Measurements from ENCODE around the gene TUSC2. TPM values are rescaled to one million over a fixed set of nuclear protein-coding genes. Genes with fewer than 3 reads are reported as not detected.

Gene TUSC2
- total and polyA plus RNA-seq, 9 of the 15 experiments (the other 6 are each of a cell fraction or from before 2014, with no cell fraction given) = 2.8 to 67.5 (median 25.8) TPM

DNA sequence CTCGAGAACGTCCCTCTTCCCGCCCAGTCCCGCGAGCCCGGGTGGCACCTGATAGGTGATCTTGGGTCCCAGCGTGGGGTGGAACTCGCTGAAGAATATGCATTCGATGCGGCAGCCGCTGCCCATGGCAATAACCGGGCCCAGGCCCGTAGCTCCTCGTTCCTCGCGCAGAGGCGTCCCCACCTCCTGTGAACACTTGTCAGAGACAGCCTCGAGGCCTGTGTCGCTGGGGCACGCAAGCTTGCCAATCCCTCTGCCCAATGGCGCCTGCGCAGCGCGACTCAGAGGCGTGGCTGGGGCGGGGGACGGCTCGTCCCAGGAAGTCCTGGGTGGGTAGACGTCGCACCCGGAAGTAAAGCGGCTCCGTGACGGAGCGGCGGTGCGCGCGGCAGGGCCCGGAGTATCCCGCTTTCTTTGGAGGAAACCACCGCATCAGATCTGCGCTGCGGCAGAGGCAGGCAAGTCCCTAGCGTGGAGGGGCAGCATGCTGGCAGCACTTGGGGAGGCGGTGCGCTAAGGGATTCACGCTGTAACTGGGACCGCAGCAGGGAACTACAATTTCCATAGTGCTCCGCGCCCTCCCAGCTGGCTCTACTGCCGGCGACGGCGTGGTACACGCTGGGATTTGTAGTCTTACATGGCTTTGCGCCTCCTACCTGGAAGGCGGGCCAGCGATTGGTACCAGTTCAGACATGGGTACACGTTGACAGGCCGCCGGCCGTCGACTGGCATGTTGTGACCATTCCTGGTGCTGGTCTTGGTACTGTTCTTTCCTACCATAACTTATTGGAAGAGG is 22.7 kb upstream of the TUSC2 start, which contains the start of the genes CYB561D2 and NPRL2 (continued):
- TF ChIP-seq, protein P1, sequence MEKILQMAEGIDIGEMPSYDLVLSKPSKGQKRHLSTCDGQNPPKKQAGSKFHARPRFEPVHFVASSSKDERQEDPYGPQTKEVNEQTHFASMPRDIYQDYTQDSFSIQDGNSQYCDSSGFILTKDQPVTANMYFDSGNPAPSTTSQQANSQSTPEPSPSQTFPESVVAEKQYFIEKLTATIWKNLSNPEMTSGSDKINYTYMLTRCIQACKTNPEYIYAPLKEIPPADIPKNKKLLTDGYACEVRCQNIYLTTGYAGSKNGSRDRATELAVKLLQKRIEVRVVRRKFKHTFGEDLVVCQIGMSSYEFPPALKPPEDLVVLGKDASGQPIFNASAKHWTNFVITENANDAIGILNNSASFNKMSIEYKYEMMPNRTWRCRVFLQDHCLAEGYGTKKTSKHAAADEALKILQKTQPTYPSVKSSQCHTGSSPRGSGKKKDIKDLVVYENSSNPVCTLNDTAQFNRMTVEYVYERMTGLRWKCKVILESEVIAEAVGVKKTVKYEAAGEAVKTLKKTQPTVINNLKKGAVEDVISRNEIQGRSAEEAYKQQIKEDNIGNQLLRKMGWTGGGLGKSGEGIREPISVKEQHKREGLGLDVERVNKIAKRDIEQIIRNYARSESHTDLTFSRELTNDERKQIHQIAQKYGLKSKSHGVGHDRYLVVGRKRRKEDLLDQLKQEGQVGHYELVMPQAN (IDR thresholded peaks at IDR 0.05; ENCODE audit: borderline replicate concordance) = peak; percentile 81; the same call in 1 of the 2 replicates
- TF ChIP-seq, protein P2, sequence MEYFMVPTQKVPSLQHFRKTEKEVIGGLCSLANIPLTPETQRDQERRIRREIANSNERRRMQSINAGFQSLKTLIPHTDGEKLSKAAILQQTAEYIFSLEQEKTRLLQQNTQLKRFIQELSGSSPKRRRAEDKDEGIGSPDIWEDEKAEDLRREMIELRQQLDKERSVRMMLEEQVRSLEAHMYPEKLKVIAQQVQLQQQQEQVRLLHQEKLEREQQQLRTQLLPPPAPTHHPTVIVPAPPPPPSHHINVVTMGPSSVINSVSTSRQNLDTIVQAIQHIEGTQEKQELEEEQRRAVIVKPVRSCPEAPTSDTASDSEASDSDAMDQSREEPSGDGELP (CRISPR knock-in tag; IDR thresholded peaks at IDR 0.05; ENCODE audit: borderline replicate concordance) = peak; percentile 97
- peak; percentile 13; the same call in 1 of the 2 replicates for TF ChIP-seq CTBP1 (IDR thresholded peaks at IDR 0.05; ENCODE audit: borderline replicate concordance)
- TF ChIP-seq XRCC5 (IDR thresholded peaks at IDR 0.05; ENCODE audit: low read depth, low read length) = no peak
- TF ChIP-seq, protein P3, sequence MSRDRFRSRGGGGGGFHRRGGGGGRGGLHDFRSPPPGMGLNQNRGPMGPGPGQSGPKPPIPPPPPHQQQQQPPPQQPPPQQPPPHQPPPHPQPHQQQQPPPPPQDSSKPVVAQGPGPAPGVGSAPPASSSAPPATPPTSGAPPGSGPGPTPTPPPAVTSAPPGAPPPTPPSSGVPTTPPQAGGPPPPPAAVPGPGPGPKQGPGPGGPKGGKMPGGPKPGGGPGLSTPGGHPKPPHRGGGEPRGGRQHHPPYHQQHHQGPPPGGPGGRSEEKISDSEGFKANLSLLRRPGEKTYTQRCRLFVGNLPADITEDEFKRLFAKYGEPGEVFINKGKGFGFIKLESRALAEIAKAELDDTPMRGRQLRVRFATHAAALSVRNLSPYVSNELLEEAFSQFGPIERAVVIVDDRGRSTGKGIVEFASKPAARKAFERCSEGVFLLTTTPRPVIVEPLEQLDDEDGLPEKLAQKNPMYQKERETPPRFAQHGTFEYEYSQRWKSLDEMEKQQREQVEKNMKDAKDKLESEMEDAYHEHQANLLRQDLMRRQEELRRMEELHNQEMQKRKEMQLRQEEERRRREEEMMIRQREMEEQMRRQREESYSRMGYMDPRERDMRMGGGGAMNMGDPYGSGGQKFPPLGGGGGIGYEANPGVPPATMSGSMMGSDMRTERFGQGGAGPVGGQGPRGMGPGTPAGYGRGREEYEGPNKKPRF (IDR thresholded peaks at IDR 0.05; ENCODE audit: low read depth, low read length) = no peak
- no peak for TF ChIP-seq ARHGAP35 (IDR thresholded peaks at IDR 0.05; ENCODE audit: partially characterized antibody)
- peak; percentile 79; the same call in 1 of the 2 replicates for TF ChIP-seq ELF4 (CRISPR knock-in tag; IDR thresholded peaks at IDR 0.05)
- peak; percentile 86 for TF ChIP-seq PHF8 (IDR thresholded peaks at IDR 0.05; ENCODE audit: borderline replicate concordance, low read length)
- TF ChIP-seq HDAC3 (IDR thresholded peaks at IDR 0.05; ENCODE audit: borderline replicate concordance, partially characterized antibody) = no peak
- peak; percentile 70 for TF ChIP-seq SUPT5H (IDR thresholded peaks at IDR 0.05)
- TF ChIP-seq PHF21A (IDR thresholded peaks at IDR 0.05; ENCODE audit: borderline replicate concordance, low read depth) = no peak
- TF ChIP-seq, protein P4, sequence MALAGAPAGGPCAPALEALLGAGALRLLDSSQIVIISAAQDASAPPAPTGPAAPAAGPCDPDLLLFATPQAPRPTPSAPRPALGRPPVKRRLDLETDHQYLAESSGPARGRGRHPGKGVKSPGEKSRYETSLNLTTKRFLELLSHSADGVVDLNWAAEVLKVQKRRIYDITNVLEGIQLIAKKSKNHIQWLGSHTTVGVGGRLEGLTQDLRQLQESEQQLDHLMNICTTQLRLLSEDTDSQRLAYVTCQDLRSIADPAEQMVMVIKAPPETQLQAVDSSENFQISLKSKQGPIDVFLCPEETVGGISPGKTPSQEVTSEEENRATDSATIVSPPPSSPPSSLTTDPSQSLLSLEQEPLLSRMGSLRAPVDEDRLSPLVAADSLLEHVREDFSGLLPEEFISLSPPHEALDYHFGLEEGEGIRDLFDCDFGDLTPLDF (CRISPR knock-in tag; IDR thresholded peaks at IDR 0.05) = no peak
- TF ChIP-seq MAFF (IDR thresholded peaks at IDR 0.05; ENCODE audit: low read length) = no peak
- peak; percentile 83; the same call in 1 of the 2 replicates for TF ChIP-seq CBFB (CRISPR knock-in tag; IDR thresholded peaks at IDR 0.05)
- TF ChIP-seq BACH1 (tag; IDR thresholded peaks at IDR 0.05) = 0 out of 2 replicates have a peak, but pooled peaks have one; percentile 33
- no peak for TF ChIP-seq EHMT2 (IDR thresholded peaks at IDR 0.05)
- TF ChIP-seq MED1 (CRISPR knock-in tag; IDR thresholded peaks at IDR 0.05; ENCODE audit: borderline replicate concordance) = no peak
- TF ChIP-seq SAP30 (IDR thresholded peaks at IDR 0.05; ENCODE audit: borderline replicate concordance, insufficient read depth, low read depth, low read length, poor library complexity, severe bottlenecking) = peak; percentile 84
- no peak for TF ChIP-seq SRSF3 (IDR thresholded peaks at IDR 0.05; ENCODE audit: insufficient read depth, low read length)
- peak; percentile 86 for TF ChIP-seq POLR2G (IDR thresholded peaks at IDR 0.05; ENCODE audit: low read depth, low read length)
- TF ChIP-seq PRPF4 (IDR thresholded peaks at IDR 0.05; ENCODE audit: insufficient read depth, low read depth, low read length, poor library complexity, severe bottlenecking) = no peak
